ENCODE measurements around the gene ZNF672. TPM values are rescaled to one million over a fixed set of nuclear protein-coding genes. Genes with fewer than 3 reads are reported as not detected.

Gene ZNF672
- total and polyA plus RNA-seq, 3 donors from 2014 or later, result 28.4 to 65.0 (median 57.3) TPM

DNA sequence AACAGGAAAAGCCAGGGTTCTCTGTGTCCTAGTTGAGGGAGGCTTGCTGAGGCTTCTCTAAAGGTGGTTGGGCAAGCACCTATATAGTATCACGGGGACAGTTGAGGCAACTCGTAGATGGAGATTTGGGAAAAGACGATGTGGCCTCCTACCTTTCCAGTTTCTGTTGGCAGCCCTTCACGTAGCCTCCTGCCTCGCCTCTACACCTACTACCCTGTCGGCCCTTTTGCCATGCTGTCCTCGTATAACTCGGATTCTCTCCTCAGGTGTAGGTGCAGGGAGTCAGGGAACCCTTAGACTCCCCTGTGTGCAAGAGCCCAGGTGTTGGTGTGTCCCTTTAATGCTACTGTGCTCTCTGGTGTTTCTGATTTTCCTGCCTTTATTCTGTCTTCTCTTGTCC is 10.6 kb downstream of the ZNF672 start:
- H3K4me3 ChIP-seq, result no peak overlapping the region
- no peaks in the 10 kb centered on the region for H3K36me3 ChIP-seq (ENCODE audit: low read depth, missing control alignments)
- TF ChIP-seq POLR2A (IDR thresholded peaks at IDR 0.05), result no peak
- TF ChIP-seq, protein P1, sequence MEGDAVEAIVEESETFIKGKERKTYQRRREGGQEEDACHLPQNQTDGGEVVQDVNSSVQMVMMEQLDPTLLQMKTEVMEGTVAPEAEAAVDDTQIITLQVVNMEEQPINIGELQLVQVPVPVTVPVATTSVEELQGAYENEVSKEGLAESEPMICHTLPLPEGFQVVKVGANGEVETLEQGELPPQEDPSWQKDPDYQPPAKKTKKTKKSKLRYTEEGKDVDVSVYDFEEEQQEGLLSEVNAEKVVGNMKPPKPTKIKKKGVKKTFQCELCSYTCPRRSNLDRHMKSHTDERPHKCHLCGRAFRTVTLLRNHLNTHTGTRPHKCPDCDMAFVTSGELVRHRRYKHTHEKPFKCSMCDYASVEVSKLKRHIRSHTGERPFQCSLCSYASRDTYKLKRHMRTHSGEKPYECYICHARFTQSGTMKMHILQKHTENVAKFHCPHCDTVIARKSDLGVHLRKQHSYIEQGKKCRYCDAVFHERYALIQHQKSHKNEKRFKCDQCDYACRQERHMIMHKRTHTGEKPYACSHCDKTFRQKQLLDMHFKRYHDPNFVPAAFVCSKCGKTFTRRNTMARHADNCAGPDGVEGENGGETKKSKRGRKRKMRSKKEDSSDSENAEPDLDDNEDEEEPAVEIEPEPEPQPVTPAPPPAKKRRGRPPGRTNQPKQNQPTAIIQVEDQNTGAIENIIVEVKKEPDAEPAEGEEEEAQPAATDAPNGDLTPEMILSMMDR (IDR thresholded peaks at IDR 0.05), result no peak
- DNase-seq, result no peak
- WGBS, 2 donors, result 53 to 70% methylated on average over 8 of the region's 8 CpGs
- intact Hi-C loops (cut with DNase I; ENCODE audit: low total_unique reads), result no loop called here
- no peaks in the 10 kb centered on the region for H3K27me3 ChIP-seq
- H3K4me1 ChIP-seq, result no peaks in the 10 kb centered on the region
- H3K9me3 ChIP-seq, result no peaks in the 10 kb centered on the region
- H3K27ac ChIP-seq, result no peak overlapping the region

DNA sequence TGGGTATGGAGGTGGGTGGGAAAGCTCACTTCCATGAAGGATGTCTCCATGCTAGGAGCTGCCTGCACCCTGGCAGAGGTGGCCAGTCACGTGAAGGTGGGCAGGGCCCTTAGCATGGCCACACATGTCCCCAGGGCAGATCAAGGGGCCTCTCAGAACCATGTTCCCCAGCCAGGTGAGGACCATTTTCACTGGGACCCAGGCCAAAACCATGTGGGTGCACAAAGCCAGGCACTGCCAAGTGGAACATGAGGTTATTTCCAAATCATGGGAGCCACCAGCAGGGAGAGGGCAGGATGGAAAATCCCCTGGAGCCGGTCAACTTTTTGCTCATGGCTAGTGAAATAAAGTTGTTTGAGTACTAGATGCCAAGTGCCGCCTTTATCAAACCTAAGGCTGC is 11.1 kb downstream of the ZNF672 start:
- Histone ChIP-seq H3K9me3 (no peaks in the 10 kb centered on the region), H3K27ac (no peak overlapping the region), H3K36me3 (ENCODE audit: low read depth, missing control alignments) (no peaks in the 10 kb centered on the region), H3K27me3 (no peaks in the 10 kb centered on the region), H3K4me1 (no peaks in the 10 kb centered on the region), H3K4me3 (no peak overlapping the region)
- intact Hi-C loops (cut with DNase I; ENCODE audit: low total_unique reads), result no loop called here
- 71 to 80% methylated on average over 3 of the region's 3 CpGs for WGBS, 2 donors
- no peak for TF ChIP-seq POLR2A (IDR thresholded peaks at IDR 0.05)
- TF ChIP-seq, protein P1 (IDR thresholded peaks at IDR 0.05), result no peak
- DNase-seq, result no peak

DNA sequence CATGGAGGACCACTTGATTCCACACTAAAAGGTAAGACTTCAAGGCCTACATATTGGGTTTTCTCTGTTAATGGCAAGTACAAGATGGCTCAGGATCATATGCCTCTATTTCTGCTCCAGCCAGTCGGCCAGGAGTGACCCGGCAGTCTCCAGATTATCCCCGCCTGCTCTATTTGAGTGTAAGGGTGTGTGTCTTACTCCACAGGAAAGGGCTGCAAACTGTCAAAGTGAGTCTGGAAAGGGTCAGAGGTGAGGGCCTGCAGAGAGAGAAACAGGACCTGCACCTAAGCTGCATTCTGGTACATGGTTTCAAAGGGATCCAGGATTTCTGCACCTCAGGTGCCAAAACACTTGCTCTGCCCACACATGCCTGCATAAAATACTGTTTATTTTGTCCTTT is 11.6 kb downstream of the ZNF672 start:
- DNase-seq, result no peak
- H3K27ac ChIP-seq, result no peak overlapping the region
- 74 to 83% methylated on average over 3 of the region's 3 CpGs for WGBS, 2 donors
- H3K9me3 ChIP-seq, result no peaks in the 10 kb centered on the region
- H3K4me1 ChIP-seq, result no peaks in the 10 kb centered on the region
- no peak overlapping the region for H3K4me3 ChIP-seq
- no peaks in the 10 kb centered on the region for H3K36me3 ChIP-seq (ENCODE audit: low read depth, missing control alignments)
- intact Hi-C loops (cut with DNase I; ENCODE audit: low total_unique reads), result no loop called here
- H3K27me3 ChIP-seq, result no peaks in the 10 kb centered on the region
- no peak for TF ChIP-seq POLR2A (IDR thresholded peaks at IDR 0.05)
- TF ChIP-seq, protein P1 (IDR thresholded peaks at IDR 0.05), result no peak

DNA sequence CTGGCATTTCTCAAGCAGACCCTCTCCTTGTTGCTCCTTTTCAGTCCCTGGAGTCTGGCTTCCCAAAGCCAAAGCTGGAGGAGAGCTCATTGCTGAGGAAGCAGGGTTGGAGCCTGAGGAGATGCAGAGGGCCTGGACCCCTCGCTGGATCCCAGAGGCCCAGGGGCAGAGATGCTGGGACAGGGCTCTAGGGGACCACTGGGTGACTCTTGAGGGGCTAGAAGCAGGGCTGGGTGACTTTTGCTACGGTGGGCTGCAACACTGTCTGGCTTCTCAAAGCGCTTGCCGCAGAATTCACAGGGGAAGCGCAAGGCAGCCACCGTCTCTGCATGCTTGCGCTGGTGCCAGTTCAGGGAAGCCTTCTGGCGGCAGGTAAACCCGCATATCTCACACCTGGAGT is 12.1 kb downstream of the ZNF672 start:
- 66 to 91% methylated on average over 2 to 9 of the region's 9 CpGs for WGBS, 2 donors
- Histone ChIP-seq H3K4me1 (no peaks in the 10 kb centered on the region), H3K27me3 (no peaks in the 10 kb centered on the region), H3K36me3 (ENCODE audit: low read depth, missing control alignments) (no peaks in the 10 kb centered on the region), H3K27ac (no peak overlapping the region), H3K9me3 (no peaks in the 10 kb centered on the region), H3K4me3 (no peak overlapping the region)
- TF ChIP-seq, protein P1 (IDR thresholded peaks at IDR 0.05), result no peak
- no peak for TF ChIP-seq POLR2A (IDR thresholded peaks at IDR 0.05)
- DNase-seq, result no peak
- intact Hi-C loops (cut with DNase I; ENCODE audit: low total_unique reads), result no loop called here

DNA sequence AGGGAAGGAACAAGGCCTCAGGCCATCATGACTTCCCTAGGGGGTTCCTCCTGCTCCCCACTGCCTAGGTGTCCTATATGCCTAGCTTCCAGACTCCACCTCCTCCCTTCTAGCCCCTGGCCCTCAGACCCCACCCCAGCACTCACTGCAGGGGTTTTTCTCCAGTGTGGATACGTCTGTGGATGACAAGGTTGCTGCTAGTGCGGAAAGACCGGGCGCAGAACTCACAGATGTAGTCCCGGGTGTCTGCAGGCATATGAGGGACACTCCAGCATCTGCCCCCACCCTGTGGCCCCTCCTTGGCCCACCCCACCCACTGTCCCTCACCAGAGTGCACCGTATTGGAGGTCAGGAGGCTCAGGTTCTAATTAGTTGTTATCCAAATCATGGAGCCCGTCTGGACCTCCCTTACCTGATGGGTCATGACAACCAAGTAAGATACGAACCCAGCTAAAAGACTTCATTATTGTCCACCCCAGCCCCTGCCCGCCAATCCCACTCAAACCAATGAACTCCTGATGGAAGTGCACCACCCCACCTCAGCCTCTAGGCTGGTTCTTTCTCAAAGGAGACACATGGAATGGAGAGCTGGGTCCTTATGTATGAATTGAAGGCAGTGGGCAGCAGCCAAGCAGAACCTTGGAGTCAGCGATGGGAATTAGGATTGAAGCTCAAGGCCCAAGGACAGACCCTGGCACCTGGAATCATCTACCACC is 12.7 kb downstream of the ZNF672 start:
- Histone ChIP-seq H3K27ac (no peak overlapping the region), H3K27me3 (no peaks in the 10 kb centered on the region), H3K4me1 (no peaks in the 10 kb centered on the region), H3K9me3 (no peaks in the 10 kb centered on the region), H3K4me3 (no peak overlapping the region), H3K36me3 (ENCODE audit: low read depth, missing control alignments) (no peaks in the 10 kb centered on the region)
- intact Hi-C loops (cut with DNase I; ENCODE audit: low total_unique reads), result no loop called here
- no peak for DNase-seq
- 81 to 90% methylated on average over 9 to 10 of the region's 10 CpGs for WGBS, 2 donors
- TF ChIP-seq, protein P1 (IDR thresholded peaks at IDR 0.05), result no peak
- TF ChIP-seq POLR2A (IDR thresholded peaks at IDR 0.05), result no peak

All from testis (tissue), 3 donors.